HL-60/S4 treated with phorbol 12-myristate 13-acetate at 8.2 ng/mL for 4 days and 3 days (cell line): ENCODE data around the gene HSPB8.
"Not testable (repeated sequence)": the region's sequence is repeated elsewhere in the genome, so short reads cannot be mapped to it uniquely, and the experiment has no call there.

Experiments used
- in situ Hi-C: fragments of 300-500 bp; cut with MboI; formaldehyde crosslinking; loops from 2 replicates; pipeline ENCODE4 v1.15.0; 2022; ENCODE audit warnings: low sequenced_read_pairs

HSPB8 gene

DNA sequence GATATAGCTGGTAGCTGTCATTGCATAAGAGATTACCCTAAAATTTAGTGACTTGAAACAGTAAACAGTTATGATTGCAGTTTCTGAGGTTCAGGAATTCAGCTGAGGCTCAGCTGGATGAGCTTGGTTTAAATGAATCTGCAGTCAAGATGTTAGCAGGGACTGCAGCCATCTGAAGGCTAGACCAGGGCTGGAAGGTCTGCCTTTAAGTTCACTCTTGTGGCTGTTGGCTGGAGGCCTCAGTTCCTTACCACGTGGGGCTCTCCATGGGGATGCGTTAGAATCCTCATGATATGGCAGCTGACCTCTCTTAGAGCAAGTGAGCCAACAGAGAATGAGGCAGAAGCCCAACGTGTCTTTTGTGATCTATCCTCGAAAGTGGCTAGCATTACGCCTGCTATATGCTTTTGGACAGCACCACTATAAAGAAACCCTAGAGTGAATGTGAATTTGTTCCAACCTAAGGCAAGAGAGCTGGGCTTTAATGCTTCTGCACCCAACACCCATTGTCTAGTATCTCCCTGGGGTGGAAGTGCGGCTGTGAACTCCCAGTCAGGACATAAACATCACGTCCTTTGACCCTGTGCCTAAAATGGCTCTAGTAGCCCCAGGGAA, 26.0 kb downstream of the HSPB8 start:
- in situ Hi-C loops, result no loop called here

GRCh38 chr12:119206348-119207062, 27.8 kb downstream of the HSPB8 start:
- in situ Hi-C loops, result no loop called here

GRCh38 chr12:119207063-119207560, 28.4 kb downstream of the HSPB8 start:
- in situ Hi-C loops, result no loop called here

DNA sequence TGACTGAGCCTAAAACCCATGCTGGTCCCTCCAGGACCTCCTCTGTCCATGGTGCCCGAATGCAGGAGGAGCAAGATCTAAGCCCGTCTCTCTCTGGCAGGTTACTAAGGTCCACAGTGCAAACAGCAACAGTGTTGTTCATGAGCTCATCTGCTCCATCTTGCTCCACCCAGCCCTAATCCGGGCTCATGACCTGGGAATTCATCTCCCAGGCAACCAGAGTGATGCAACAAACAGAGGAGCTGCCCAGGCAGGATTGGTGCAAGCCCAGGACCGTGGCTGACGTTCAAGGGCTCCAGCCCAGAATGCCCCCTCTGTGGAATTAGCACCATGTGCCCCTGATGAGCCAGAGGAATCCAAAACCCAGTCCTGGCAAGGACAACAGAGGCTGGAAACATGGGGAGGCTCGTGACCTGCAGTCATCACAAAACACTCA, 29.9 kb downstream of the HSPB8 start:
- in situ Hi-C loops, result no loop called here

DNA sequence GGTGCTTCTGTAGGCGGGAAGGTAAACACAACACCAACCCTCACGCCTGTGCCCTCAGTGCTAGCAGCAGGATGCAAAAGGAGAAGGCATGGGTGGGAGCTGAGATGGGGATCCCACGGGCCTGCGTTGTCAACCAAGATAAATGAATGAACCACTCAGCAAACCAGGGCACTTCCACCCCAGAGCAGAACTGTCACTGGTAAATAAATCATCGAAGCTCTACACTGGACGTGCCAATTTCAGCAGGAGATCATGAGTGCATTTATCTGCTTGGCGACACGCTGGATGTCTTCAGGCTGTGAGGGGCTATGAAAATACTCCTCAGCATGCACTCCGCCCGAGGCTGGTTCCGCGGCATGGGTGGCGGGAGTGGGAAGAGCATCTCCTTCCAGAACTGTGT, 33.2 kb downstream of the HSPB8 start:
- in situ Hi-C loops, result no loop called here

GRCh38 chr12:119216084-119216483, 37.4 kb downstream of the HSPB8 start:
- in situ Hi-C loops, result no loop called here

- in situ Hi-C loops, result not testable (repeated sequence)
Measured at GRCh38 chr12:119218875-119219274, 40.1 kb downstream of the HSPB8 start.

- in situ Hi-C loops, result no loop called here
Measured at GRCh38 chr12:119222222-119222951, 43.7 kb downstream of the HSPB8 start.

- in situ Hi-C loops, result no loop called here
Measured at GRCh38 chr12:119225454-119225853, 46.7 kb downstream of the HSPB8 start.

GRCh38 chr12:119227292-119227691, 48.6 kb downstream of the HSPB8 start:
- in situ Hi-C loops, result no loop called here

GRCh38 chr12:119229205-119229604, 50.5 kb downstream of the HSPB8 start:
- in situ Hi-C loops, result no loop called here

DNA sequence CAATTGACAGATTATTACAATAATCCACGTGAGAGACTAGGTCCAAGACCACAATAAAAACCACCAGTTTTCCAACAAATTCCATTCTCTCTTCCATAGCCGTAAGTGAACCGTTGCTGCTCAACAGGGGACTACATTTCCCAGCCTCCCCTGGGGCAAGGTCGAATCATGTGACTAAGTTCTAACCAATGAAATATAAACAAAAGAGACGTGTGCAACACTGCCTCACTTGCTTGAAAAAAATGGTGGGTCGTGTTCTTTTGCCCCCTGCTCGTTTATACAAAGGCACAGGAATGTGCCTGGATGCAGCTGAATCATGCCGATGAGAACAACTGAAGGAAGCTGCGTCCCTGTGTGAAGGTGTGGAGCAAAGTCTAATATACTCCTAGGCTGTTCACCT, 51.1 kb downstream of the HSPB8 start:
- in situ Hi-C loops, result no loop called here

GRCh38 chr12:119230807-119231206, 52.1 kb downstream of the HSPB8 start:
- in situ Hi-C loops, result no loop called here

GRCh38 chr12:119231774-119232173, 53.0 kb downstream of the HSPB8 start:
- in situ Hi-C loops, result no loop called here

- in situ Hi-C loops, result no loop called here
Measured at GRCh38 chr12:119235197-119235751, 56.5 kb downstream of the HSPB8 start.

GRCh38 chr12:119236372-119236771, 57.6 kb downstream of the HSPB8 start:
- in situ Hi-C loops, result no loop called here

GRCh38 chr12:119239040-119239439, 60.3 kb downstream of the HSPB8 start:
- in situ Hi-C loops, result no loop called here

DNA sequence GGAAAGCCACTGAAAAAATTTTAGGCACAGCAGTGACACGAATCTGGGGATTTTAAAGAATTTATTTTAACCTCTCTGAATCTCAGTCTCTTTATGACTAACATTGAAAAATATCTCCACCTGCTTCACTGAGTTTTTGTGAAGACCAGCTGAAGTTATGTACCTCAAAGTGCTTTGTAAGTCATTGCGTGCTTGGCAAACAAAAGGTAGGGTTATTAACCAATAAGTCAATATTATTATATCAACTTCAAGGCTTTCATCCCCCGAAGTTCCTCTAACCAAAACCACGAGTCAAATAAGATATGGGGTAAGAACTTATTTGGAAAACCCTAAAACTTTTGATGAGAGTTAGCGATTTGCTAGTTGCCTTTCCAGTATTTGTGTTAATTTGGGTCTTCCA, 62.3 kb downstream of the HSPB8 start:
- in situ Hi-C loops, result no loop called here

- in situ Hi-C loops, result no loop called here
Measured at GRCh38 chr12:119241580-119242169, 62.9 kb downstream of the HSPB8 start.
